ENCODE measurements around the gene LYRM4.

LYRM4 gene

DNA sequence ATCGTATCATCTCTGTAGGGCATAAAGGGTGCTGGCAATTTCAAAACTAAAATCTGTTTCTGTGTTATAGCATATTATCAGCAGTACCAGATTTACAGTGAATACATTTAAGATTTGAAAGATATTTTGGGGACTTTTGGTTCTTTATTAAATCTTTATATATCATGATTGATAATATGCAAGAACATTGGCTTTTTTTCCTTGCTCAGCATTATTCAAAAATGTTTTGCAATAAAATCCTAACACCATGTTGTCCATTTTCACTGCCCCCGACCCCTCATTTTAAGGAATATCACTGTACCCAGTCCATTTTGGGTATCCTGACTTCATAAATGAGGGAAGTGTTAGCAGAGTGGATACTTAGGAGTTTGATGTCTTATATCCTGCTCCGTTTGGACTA lies 16.8 kb upstream of the LYRM4 start:
- Histone ChIP-seq H3K4me1 (ENCODE audit: control insufficient read depth in 1 of 2, insufficient read depth in 2 of 2, low read length in 2 of 2) (peaks cover 0 to 4% of the 10 kb centered on the region in 2 experiments), H3K27ac (ENCODE audit: low read depth, low read length) (no peak overlapping the region), H2BK120ac (ENCODE audit: insufficient read depth, low read length, poor library complexity) (no peak overlapping the region), H3K4ac (ENCODE audit: low read depth, low read length) (no peak overlapping the region), H3K27me3 (ENCODE audit: insufficient read depth, low read length) (no peaks in the 10 kb centered on the region), H3K36me3 (ENCODE audit: control insufficient read depth in 1 of 2, insufficient read depth in 2 of 2, low read length in 2 of 2) (no peaks in the 10 kb centered on the region), H3K9me3 (ENCODE audit: insufficient read depth, low read depth, low read length) (no peaks in the 10 kb centered on the region), H4K12ac (ENCODE audit: low read depth, low read length) (no peak overlapping the region), H3K4me2 (ENCODE audit: low read length) (no peak overlapping the region), H3K79me2 (ENCODE audit: control insufficient read depth, insufficient read depth, low read length, poor library complexity) (no peaks in the 10 kb centered on the region), H3K23ac (ENCODE audit: low read length) (no peak overlapping the region), H4K8ac (ENCODE audit: low read depth, low read length) (no peak overlapping the region), H3K18ac (ENCODE audit: low read length) (no peak overlapping the region), H3K14ac (ENCODE audit: low read length) (no peak overlapping the region), H2BK12ac (ENCODE audit: low read length) (no peak overlapping the region), H2AFZ (ENCODE audit: insufficient read depth, low read length, poor library complexity) (no peak overlapping the region), H3K4me3 (ENCODE audit: low read depth, low read length) (no peak overlapping the region), H2BK5ac (ENCODE audit: low read depth, low read length, poor library complexity) (no peak overlapping the region), H4K91ac (ENCODE audit: low read depth, low read length) (no peak overlapping the region), H3K79me1 (ENCODE audit: low read length) (no peaks in the 10 kb centered on the region), H3K9ac (ENCODE audit: low read length) (no peak overlapping the region), H2AK5ac (ENCODE audit: low read length) (no peak overlapping the region)
- DNase-seq, result no peak
- no CpG with 5 or more reads among the region's 3 CpGs for whole genome bisulfite sequencing (ENCODE audit: extremely low coverage, insufficient coverage, insufficient read length)

DNA sequence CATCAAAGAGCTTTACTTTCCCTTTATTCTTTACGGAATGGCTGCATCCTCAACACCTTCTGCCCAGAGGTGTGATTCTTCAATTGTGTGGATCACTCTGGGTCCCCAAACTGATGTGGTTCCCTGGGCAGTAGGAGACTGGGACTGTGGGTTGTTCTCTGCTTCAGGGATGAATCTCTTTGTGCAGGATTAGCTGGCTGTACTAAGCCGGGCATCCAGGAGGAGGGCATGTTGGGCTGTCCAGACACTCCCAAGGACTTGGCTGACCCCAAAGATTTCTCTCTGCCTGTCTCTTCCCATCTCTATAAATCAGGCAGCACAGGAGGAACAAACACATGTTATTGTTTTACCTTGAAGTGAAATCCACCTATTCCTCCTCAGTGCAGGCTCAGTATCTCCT lies 15.8 kb upstream of the LYRM4 start:
- peaks cover 0 to 4% of the 10 kb centered on the region in 2 experiments for H3K4me1 ChIP-seq (ENCODE audit: control insufficient read depth in 1 of 2, insufficient read depth in 2 of 2, low read length in 2 of 2)
- H3K9me3 ChIP-seq (ENCODE audit: insufficient read depth, low read depth, low read length), result no peaks in the 10 kb centered on the region
- no peaks in the 10 kb centered on the region for H3K79me2 ChIP-seq (ENCODE audit: control insufficient read depth, insufficient read depth, low read length, poor library complexity)
- H2AFZ ChIP-seq (ENCODE audit: insufficient read depth, low read length, poor library complexity), result no peak overlapping the region
- no peak overlapping the region for H2BK120ac ChIP-seq (ENCODE audit: insufficient read depth, low read length, poor library complexity)
- H4K8ac ChIP-seq (ENCODE audit: low read depth, low read length), result no peak overlapping the region
- H3K4ac ChIP-seq (ENCODE audit: low read depth, low read length), result no peak overlapping the region
- no peak overlapping the region for H3K4me2 ChIP-seq (ENCODE audit: low read length)
- no peak overlapping the region for H3K4me3 ChIP-seq (ENCODE audit: low read depth, low read length)
- H4K91ac ChIP-seq (ENCODE audit: low read depth, low read length), result no peak overlapping the region
- H3K14ac ChIP-seq (ENCODE audit: low read length), result no peak overlapping the region
- no peak for DNase-seq
- no peak overlapping the region for H4K12ac ChIP-seq (ENCODE audit: low read depth, low read length)
- H3K79me1 ChIP-seq (ENCODE audit: low read length), result no peaks in the 10 kb centered on the region
- no peak overlapping the region for H3K27ac ChIP-seq (ENCODE audit: low read depth, low read length)
- H3K36me3 ChIP-seq (ENCODE audit: control insufficient read depth in 1 of 2, insufficient read depth in 2 of 2, low read length in 2 of 2), result no peaks in the 10 kb centered on the region
- no peaks in the 10 kb centered on the region for H3K27me3 ChIP-seq (ENCODE audit: insufficient read depth, low read length)
- H2BK5ac ChIP-seq (ENCODE audit: low read depth, low read length, poor library complexity), result no peak overlapping the region
- H2BK12ac ChIP-seq (ENCODE audit: low read length), result no peak overlapping the region
- no peak overlapping the region for H2AK5ac ChIP-seq (ENCODE audit: low read length)
- no peak overlapping the region for H3K18ac ChIP-seq (ENCODE audit: low read length)
- no peak overlapping the region for H3K9ac ChIP-seq (ENCODE audit: low read length)
- WGBS (ENCODE audit: extremely low coverage, insufficient coverage, insufficient read length), result no CpG with 5 or more reads among the region's 2 CpGs
- H3K23ac ChIP-seq (ENCODE audit: low read length), result no peak overlapping the region

DNA sequence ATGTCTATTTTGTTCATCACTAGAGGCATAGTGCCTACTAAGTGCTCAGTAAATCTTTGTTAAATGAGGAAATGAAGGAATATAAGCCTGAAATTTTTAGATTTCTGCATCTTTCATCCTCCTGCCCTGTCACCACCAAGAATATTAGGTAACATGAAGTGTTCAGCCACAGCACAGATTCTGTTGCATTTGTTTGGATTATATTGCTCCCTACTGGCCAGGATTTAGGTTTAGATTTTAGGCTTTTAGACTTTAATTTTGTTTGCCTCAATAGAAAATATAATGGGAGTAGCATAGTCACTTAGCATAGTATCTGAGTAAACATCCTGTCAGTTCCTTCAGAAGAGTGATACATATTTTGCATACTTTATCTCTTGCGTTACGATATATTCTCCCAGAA lies 14.7 kb upstream of the LYRM4 start:
- Histone ChIP-seq H2BK5ac (ENCODE audit: low read depth, low read length, poor library complexity) (no peak overlapping the region), H3K4me3 (ENCODE audit: low read depth, low read length) (no peak overlapping the region), H3K27me3 (ENCODE audit: insufficient read depth, low read length) (no peaks in the 10 kb centered on the region), H3K27ac (ENCODE audit: low read depth, low read length) (no peak overlapping the region), H3K4me2 (ENCODE audit: low read length) (no peak overlapping the region), H4K8ac (ENCODE audit: low read depth, low read length) (no peak overlapping the region), H3K23ac (ENCODE audit: low read length) (no peak overlapping the region), H2BK120ac (ENCODE audit: insufficient read depth, low read length, poor library complexity) (no peak overlapping the region), H3K9me3 (ENCODE audit: insufficient read depth, low read depth, low read length) (no peaks in the 10 kb centered on the region), H2BK12ac (ENCODE audit: low read length) (no peak overlapping the region), H3K9ac (ENCODE audit: low read length) (no peak overlapping the region), H3K79me2 (ENCODE audit: control insufficient read depth, insufficient read depth, low read length, poor library complexity) (no peaks in the 10 kb centered on the region), H3K79me1 (ENCODE audit: low read length) (no peaks in the 10 kb centered on the region), H4K12ac (ENCODE audit: low read depth, low read length) (no peak overlapping the region), H3K18ac (ENCODE audit: low read length) (no peak overlapping the region), H2AFZ (ENCODE audit: insufficient read depth, low read length, poor library complexity) (no peak overlapping the region), H3K36me3 (ENCODE audit: control insufficient read depth in 1 of 2, insufficient read depth in 2 of 2, low read length in 2 of 2) (no peaks in the 10 kb centered on the region), H3K4me1 (ENCODE audit: control insufficient read depth in 1 of 2, insufficient read depth in 2 of 2, low read length in 2 of 2) (peaks cover 0 to 4% of the 10 kb centered on the region in 2 experiments), H4K91ac (ENCODE audit: low read depth, low read length) (no peak overlapping the region), H3K4ac (ENCODE audit: low read depth, low read length) (no peak overlapping the region), H3K14ac (ENCODE audit: low read length) (no peak overlapping the region), H2AK5ac (ENCODE audit: low read length) (no peak overlapping the region)
- no CpG with 5 or more reads among the region's 2 CpGs for WGBS (ENCODE audit: extremely low coverage, insufficient coverage, insufficient read length)
- DNase-seq, result no peak

DNA sequence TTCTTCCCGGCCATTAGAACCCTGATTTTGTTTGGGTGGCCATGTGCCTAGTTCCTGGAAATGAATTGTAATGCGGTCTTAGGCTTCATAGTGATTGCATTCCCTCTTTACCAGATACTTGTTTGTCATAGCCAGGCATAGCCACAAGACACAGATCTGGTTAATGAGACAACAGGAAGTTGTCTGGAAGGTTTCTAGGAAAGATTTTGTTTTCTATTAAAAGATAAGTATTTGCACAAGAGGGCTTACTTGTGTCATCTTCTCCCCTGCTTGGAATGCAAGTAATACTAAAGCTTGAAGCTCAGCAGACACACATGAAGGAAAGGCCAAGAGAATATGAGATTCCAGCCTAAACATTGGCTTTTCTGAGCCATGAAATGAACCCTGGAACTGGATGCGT lies 13.5 kb upstream of the LYRM4 start:
- H3K79me2 ChIP-seq (ENCODE audit: control insufficient read depth, insufficient read depth, low read length, poor library complexity), result no peaks in the 10 kb centered on the region
- H3K27ac ChIP-seq (ENCODE audit: low read depth, low read length), result no peak overlapping the region
- H3K9ac ChIP-seq (ENCODE audit: low read length), result no peak overlapping the region
- no peak overlapping the region for H2BK5ac ChIP-seq (ENCODE audit: low read depth, low read length, poor library complexity)
- no peaks in the 10 kb centered on the region for H3K36me3 ChIP-seq (ENCODE audit: control insufficient read depth in 1 of 2, insufficient read depth in 2 of 2, low read length in 2 of 2)
- no peak overlapping the region for H3K14ac ChIP-seq (ENCODE audit: low read length)
- H3K79me1 ChIP-seq (ENCODE audit: low read length), result no peaks in the 10 kb centered on the region
- WGBS (ENCODE audit: extremely low coverage, insufficient coverage, insufficient read length), result no CpG with 5 or more reads among the region's 3 CpGs
- H3K4ac ChIP-seq (ENCODE audit: low read depth, low read length), result no peak overlapping the region
- no peak overlapping the region for H2BK12ac ChIP-seq (ENCODE audit: low read length)
- H3K4me3 ChIP-seq (ENCODE audit: low read depth, low read length), result no peak overlapping the region
- H2BK120ac ChIP-seq (ENCODE audit: insufficient read depth, low read length, poor library complexity), result no peak overlapping the region
- no peak overlapping the region for H3K18ac ChIP-seq (ENCODE audit: low read length)
- H3K9me3 ChIP-seq (ENCODE audit: insufficient read depth, low read depth, low read length), result no peaks in the 10 kb centered on the region
- no peak for DNase-seq
- no peak overlapping the region for H4K8ac ChIP-seq (ENCODE audit: low read depth, low read length)
- peaks cover 0 to 4% of the 10 kb centered on the region in 2 experiments for H3K4me1 ChIP-seq (ENCODE audit: control insufficient read depth in 1 of 2, insufficient read depth in 2 of 2, low read length in 2 of 2)
- H3K27me3 ChIP-seq (ENCODE audit: insufficient read depth, low read length), result no peaks in the 10 kb centered on the region
- H4K91ac ChIP-seq (ENCODE audit: low read depth, low read length), result no peak overlapping the region
- no peak overlapping the region for H2AK5ac ChIP-seq (ENCODE audit: low read length)
- H3K4me2 ChIP-seq (ENCODE audit: low read length), result no peak overlapping the region
- H4K12ac ChIP-seq (ENCODE audit: low read depth, low read length), result no peak overlapping the region
- no peak overlapping the region for H3K23ac ChIP-seq (ENCODE audit: low read length)
- no peak overlapping the region for H2AFZ ChIP-seq (ENCODE audit: insufficient read depth, low read length, poor library complexity)

Data from trophoblast cell (in vitro differentiated cells and primary cell).